IMR-90 (cell line): ENCODE results near the gene AKIRIN2. TPM values are rescaled to one million over a fixed set of nuclear protein-coding genes. Genes with fewer than 3 reads are reported as not detected.

ENCODE experiments used
- ATAC-seq: fragments of 200-7000 bp; cut with Tn5 transposase; 2 replicates; pipeline ENCODE4 v1.9.1; 2020; ENCODE audit warnings: low read depth, mild to moderate bottlenecking, moderate library complexity
- BruUV-seq: library from RNA; stranded (reverse); fragments of 400-500 nt; replicated peaks from 2 replicates; lab custom pipeline; 2021; lab: Mats Ljungman, UMichigan
- CTCF ChIA-PET: fragments of 300-600 bp; formaldehyde crosslinking; extraction: SDS; loops from one replicate; lab custom pipeline; 2021; ENCODE audit warnings: antibody characterized with exemption; lab: Yijun Ruan, JAX
- POLR2A ChIA-PET: fragments of 300-600 bp; sonication (Branson Sonifier 250); formaldehyde crosslinking; loops from one replicate; lab custom pipeline; 2022; ENCODE audit warnings: antibody characterized with exemption; ENCODE audit not compliant: unreplicated experiment; lab: Charles Lee
- DNase-seq: peaks from one replicate; pipeline ENCODE4 v3.0.0; 2013
- H2AFZ ChIP-seq: replicated peaks from 2 replicates; pipeline ENCODE3; 2013; ENCODE audit warnings: low read length, mild to moderate bottlenecking; ENCODE audit not compliant: poor library complexity
- H2AK5ac ChIP-seq: 2 replicates; pipeline ENCODE4 v1.6.1; 2013; ENCODE audit warnings: low read depth, low read length, inconsistent platforms
- H2AK9ac ChIP-seq: replicated peaks from 2 replicates; pipeline ENCODE3; 2013; ENCODE audit warnings: mild to moderate bottlenecking, low read depth, low read length, moderate library complexity; ENCODE audit not compliant: poor library complexity
- H2BK120ac ChIP-seq: 2 replicates; pipeline ENCODE4 v1.6.1; 2013; ENCODE audit warnings: low read depth, low read length, inconsistent platforms
- H2BK15ac ChIP-seq: 3 replicates; pipeline ENCODE4 v1.6.1; 2013; ENCODE audit warnings: low read depth, low read length, inconsistent platforms
- H2BK20ac ChIP-seq: 2 replicates; pipeline ENCODE4 v1.6.1; 2013; ENCODE audit warnings: low read depth, mild to moderate bottlenecking, inconsistent platforms, low read length, moderate library complexity
- H2BK5ac ChIP-seq: 2 replicates; pipeline ENCODE4 v1.6.1; 2013; ENCODE audit warnings: mild to moderate bottlenecking, low read depth, low read length, inconsistent platforms; ENCODE audit not compliant: poor library complexity, severe bottlenecking
- H3K14ac ChIP-seq: replicated peaks from 2 replicates; pipeline ENCODE4 v1.6.1; 2013; ENCODE audit warnings: low read depth, low read length, inconsistent platforms
- H3K18ac ChIP-seq: 2 replicates; pipeline ENCODE4 v1.6.1; 2013; ENCODE audit warnings: low read depth, low read length, control low read depth
- H3K23ac ChIP-seq: 2 replicates; pipeline ENCODE4 v1.6.1; 2013; ENCODE audit warnings: low read depth, low read length, inconsistent platforms
- H3K27ac ChIP-seq: 2 replicates; pipeline ENCODE4 v1.5.1; 2013; ENCODE audit warnings: mild to moderate bottlenecking, control low read depth, low read length; ENCODE audit not compliant: insufficient read depth
- H3K27me3 ChIP-seq: 2 replicates; pipeline ENCODE4 v1.6.1; 2013; ENCODE audit warnings: low read length; ENCODE audit not compliant: control insufficient read depth, insufficient read depth
- H3K36me3 ChIP-seq: 2 replicates; pipeline ENCODE4 v1.6.1; 2013; ENCODE audit warnings: low read length, mixed read lengths; ENCODE audit not compliant: control insufficient read depth, insufficient read depth
- H3K4ac ChIP-seq: 2 replicates; pipeline ENCODE4 v1.6.1; 2013; ENCODE audit warnings: low read depth, low read length, inconsistent platforms
- H3K4me1 ChIP-seq: 2 replicates; pipeline ENCODE4 v1.6.1; 2013; ENCODE audit warnings: low read length, mixed read lengths; ENCODE audit not compliant: control insufficient read depth, insufficient read depth
- H3K4me2 ChIP-seq: 2 replicates; pipeline ENCODE4 v1.6.1; 2013; ENCODE audit warnings: low read depth, mild to moderate bottlenecking, control low read depth, low read length, moderate library complexity
- H3K4me3 ChIP-seq: 2 replicates; pipeline ENCODE4 v1.5.1; 2013; ENCODE audit warnings: low read depth, mild to moderate bottlenecking, control low read depth, low read length, moderate library complexity; ENCODE audit not compliant: insufficient read depth
- H3K56ac ChIP-seq: 2 replicates; pipeline ENCODE4 v1.6.1; 2013; ENCODE audit warnings: low read length, inconsistent platforms; ENCODE audit not compliant: insufficient read depth; ENCODE audit errors: extremely low read depth
- H3K79me1 ChIP-seq, 2 experiments: 2 replicates each; pipeline ENCODE4 v1.6.1; 2013; ENCODE audit warnings: low read length in 2 of 2, inconsistent platforms in 1 of 2, low read depth in 1 of 2
- H3K9ac ChIP-seq: 2 replicates; pipeline ENCODE4 v1.6.1; 2013; ENCODE audit warnings: low read depth, low read length, control low read depth
- H3K9me1 ChIP-seq: 2 replicates; pipeline ENCODE4 v1.6.1; 2013; ENCODE audit warnings: low read length, inconsistent platforms; ENCODE audit not compliant: insufficient read depth
- H3K9me3 ChIP-seq: 2 replicates; pipeline ENCODE4 v1.6.1; 2013; ENCODE audit warnings: low read length; ENCODE audit not compliant: control insufficient read depth, insufficient read depth
- H4K20me1 ChIP-seq: 2 replicates; pipeline ENCODE4 v1.6.1; 2013; ENCODE audit warnings: low read length, inconsistent platforms; ENCODE audit not compliant: insufficient read depth
- H4K5ac ChIP-seq: 2 replicates; pipeline ENCODE4 v1.6.1; 2013; ENCODE audit warnings: mild to moderate bottlenecking, low read depth, low read length, control low read depth
- H4K8ac ChIP-seq, 2 experiments: 2 replicates each; pipeline ENCODE4 v1.6.1; 2013; ENCODE audit warnings: low read depth in 2 of 2, low read length in 2 of 2, control low read depth in 1 of 2, inconsistent platforms in 1 of 2
- H4K91ac ChIP-seq: 2 replicates; pipeline ENCODE4 v1.6.1; 2013; ENCODE audit warnings: low read depth, low read length, inconsistent platforms; ENCODE audit not compliant: insufficient read depth
- MXI1 ChIP-seq: IDR thresholded peaks from 2 replicates; pipeline ENCODE4 v1.6.1; 2012; ENCODE audit warnings: low read depth, mild to moderate bottlenecking, low read length, moderate library complexity, borderline replicate concordance
- WGBS, 2 experiments: methylation state at CpG; one replicate each; pipeline versions ENCODE4 v1.1.5 to v1.1.7; 2013; ENCODE audit warnings: missing lambda C conversion rate in 2 of 2; ENCODE audit not compliant: insufficient read length in 1 of 2; ENCODE audit errors: extremely low coverage in 2 of 2; 5-methylcytosine and 5-hydroxymethylcytosine counted together
- dilution Hi-C: fragments of 300-500 bp; cut with HindIII; formaldehyde crosslinking; loops from one replicate; pipeline ENCODE4 v1.14.3; 2018; ENCODE audit warnings: low sequenced_read_pairs; ENCODE audit not compliant: unreplicated experiment
- in situ Hi-C: fragments of 300-500 bp; cut with MboI; formaldehyde crosslinking; loops from 3 replicates; pipeline ENCODE4 v1.14.3; 2019; ENCODE audit warnings: low sequenced_read_pairs, inconsistent platforms, mixed read lengths
- intact Hi-C: fragments of 100-400 bp; cut with micrococcal nuclease; formaldehyde crosslinking; loops from 2 replicates; pipeline ENCODE4 v1.10.0; 2022
- polyA plus RNA-seq, 3 experiments: library from polyadenylated mRNA; depleted of rRNA; stranded (reverse); fragments of >200 nt; gene quantifications; 2 replicates each; pipeline ENCODE4 v1.2.3, GENCODE V29; 2012; ENCODE audit warnings: low replicate concordance in 1 of 3
- total RNA-seq: library from RNA; depleted of rRNA; stranded (reverse); fragments of >200 nt; gene quantifications from 2 replicates; pipeline ENCODE4 v1.2.3, GENCODE V29; 2012

AKIRIN2 gene
- total and polyA plus RNA-seq, 2 of the 4 experiments (the other 2 are of a cell fraction) = 7.9 to 26.6 TPM

DNA sequence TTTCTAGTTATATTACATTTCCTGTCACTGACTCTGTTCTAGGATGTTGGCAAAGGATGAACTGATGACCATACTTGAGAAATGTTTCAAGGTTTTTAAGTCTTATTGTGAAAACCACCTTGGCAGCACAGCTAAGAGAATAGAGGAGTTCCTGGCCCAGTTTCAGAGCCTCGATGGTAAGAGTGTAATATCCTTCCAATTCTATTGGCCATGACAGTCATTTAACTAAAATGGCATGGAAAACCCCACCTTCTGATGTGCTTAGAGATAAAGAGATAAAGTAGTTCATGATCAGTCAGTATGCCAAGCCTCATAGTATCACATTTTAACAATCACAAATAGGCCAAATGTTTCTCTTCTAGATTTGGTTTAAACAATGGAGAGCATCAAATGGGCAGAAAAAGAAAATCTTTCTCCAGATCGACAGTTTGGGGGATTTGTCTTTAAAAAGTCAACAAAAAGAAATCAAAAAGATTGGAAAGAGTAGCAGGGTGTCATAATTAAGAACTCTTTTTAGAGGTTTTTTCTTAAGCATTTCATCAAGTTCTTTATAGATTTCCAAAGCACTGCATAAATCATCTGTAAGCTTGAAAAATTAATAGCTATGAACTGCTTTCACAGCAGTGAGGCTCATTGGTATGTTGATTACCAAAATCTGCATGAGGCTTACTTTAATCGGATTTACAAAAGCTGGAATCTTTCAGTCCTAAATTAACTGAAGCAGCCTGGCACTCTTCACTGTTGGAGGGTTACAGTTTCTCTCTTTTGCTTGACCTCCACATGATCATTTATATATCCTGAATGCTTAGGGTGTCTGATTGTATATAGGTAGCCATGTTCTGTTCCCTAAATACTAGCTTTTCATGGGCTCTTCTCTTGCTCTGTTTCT is 48.7 kb downstream of the AKIRIN2 start:
- Histone ChIP-seq H4K5ac (no peak overlapping the region), H3K4me1 (peaks cover 2% of the 10 kb centered on the region; the same call in 1 of the 2 replicates), H3K23ac (no peak overlapping the region), H2BK120ac (no peak overlapping the region), H4K20me1 (no peaks in the 10 kb centered on the region), H4K8ac (no peak overlapping the region), H3K36me3 (peaks cover 4% of the 10 kb centered on the region), H3K18ac (no peak overlapping the region), H2BK5ac (no peak overlapping the region), H3K79me1 (peaks cover 0 to 5% of the 10 kb centered on the region in 2 experiments; a peak in 1 of 4 replicates), H2AK5ac (no peak overlapping the region), H3K56ac (no peak overlapping the region), H3K27ac (no peak overlapping the region), H3K9me3 (no peaks in the 10 kb centered on the region), H3K4ac (no peak overlapping the region), H3K27me3 (no peaks in the 10 kb centered on the region), H3K4me3 (no peak overlapping the region), H3K9me1 (peaks cover 11% of the 10 kb centered on the region), H3K4me2 (no peak overlapping the region), H4K91ac (no peak overlapping the region), H2BK20ac (no peak overlapping the region), H3K14ac (no peak overlapping the region), H2BK15ac (no peak overlapping the region), H2AFZ (no peak overlapping the region), H3K9ac (no peak overlapping the region), H2AK9ac (no peak overlapping the region)
- ChIA-PET CTCF (interaction anchor here (0.5 to 0.6 kb wide), 2 partner anchors 15 to 96 kb away, joined by 3 to 4 read pairs; no protein-coding TSS in a partner anchor), POLR2A (no interaction called here)
- in situ Hi-C loops = no loop called here
- DNase-seq (no peak), ATAC-seq (no peak)
- no TSS peak for BruUV-seq
- no CpG with 5 or more reads among the region's 3 CpGs for WGBS, 2 experiments
- intact Hi-C loops = no loop called here
- TF ChIP-seq MXI1 = no peak
- dilution Hi-C loops = no loop called here
